Right ventricle myocardium inferior (tissue), 1 donor: ENCODE results near the gene RABL6. TPM values are rescaled to one million over a fixed set of nuclear protein-coding genes. Genes with fewer than 3 reads are reported as not detected.
A peak's percentile ranks its signal among the peaks of the same experiment; 100 is the strongest.
"Not testable (repeated sequence)": the region's sequence is repeated elsewhere in the genome, so short reads cannot be mapped to it uniquely, and the experiment has no call there.

Experiments
- ATAC-seq: fragments of 200-7000 bp; cut with Tn5 transposase; one replicate; pipeline ENCODE4 v1.9.1; 2020; ENCODE audit warnings: mild to moderate bottlenecking, moderate library complexity
- DNase-seq: peaks from one replicate; pipeline ENCODE4 v3.0.0; 2021; ENCODE audit errors: missing footprints
- intact Hi-C: fragments of 100-400 bp; cut with DNase I; formaldehyde crosslinking; loops from one replicate; pipeline ENCODE4 v1.11.0; 2022
- microRNA-seq: library from miRNA; unstranded; fragments of <30 nt; microRNA quantifications from one replicate; pipeline ENCODE4 v1.2.0, GENCODE V29; 2020
- total RNA-seq: library from RNA; stranded (reverse); fragmentation: NEBNext Ultra II Directional; extraction: Animal tissue kit (Norgen Biotek cat#: 25700); gene quantifications from one replicate; pipeline ENCODE4 v1.2.1, GENCODE V29; 2021
- donor health status: DM: no; HTN: yes; CAD: no; lungs with severe emphysema.

RABL6 gene
- total RNA-seq, 1 donor from 2014 or later = 69.5 TPM

DNA sequence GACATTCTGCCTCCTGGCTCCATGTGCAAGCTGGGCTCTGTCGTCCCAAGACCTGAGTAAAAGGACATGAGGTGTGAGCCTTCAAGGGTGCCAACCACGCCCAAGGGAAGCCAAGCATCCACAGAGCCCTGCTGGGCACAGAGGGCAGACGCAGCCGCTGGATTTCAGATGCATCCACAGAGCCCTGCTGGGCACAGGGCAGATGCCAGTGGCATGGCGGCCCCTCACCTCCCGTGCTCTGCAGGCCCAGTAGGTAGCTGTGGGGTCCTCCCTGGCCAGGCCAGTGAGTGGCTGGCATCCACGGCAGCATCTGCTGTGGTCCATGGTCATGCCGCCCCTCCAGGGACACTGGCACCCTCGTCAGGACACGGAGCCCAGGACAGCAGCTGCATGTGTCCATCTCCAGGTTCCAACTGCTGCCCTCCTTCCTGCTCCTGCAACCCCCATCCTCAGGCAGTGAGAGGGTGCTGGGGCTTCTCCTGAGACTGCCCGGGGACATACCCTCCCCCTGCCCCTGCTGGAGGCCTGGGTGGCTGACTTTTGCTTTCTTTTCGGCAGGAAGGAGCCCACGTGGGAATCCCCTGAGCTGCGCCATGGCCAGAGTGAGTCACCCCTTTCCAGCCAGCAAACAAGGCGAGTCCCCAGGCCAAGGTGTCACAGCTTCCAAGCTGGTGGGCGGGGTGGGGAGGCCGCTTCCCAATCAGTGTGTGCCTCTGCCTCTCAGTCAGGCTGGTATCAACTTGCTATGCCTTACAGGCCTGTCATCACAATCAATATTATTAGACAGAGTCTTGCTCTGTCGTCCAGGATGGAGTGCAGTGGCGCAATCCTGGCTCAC is 74.6 kb downstream of the RABL6 start:
- ATAC-seq = no peak
- DNase-seq = no peak
- intact Hi-C loops = no loop called here

DNA sequence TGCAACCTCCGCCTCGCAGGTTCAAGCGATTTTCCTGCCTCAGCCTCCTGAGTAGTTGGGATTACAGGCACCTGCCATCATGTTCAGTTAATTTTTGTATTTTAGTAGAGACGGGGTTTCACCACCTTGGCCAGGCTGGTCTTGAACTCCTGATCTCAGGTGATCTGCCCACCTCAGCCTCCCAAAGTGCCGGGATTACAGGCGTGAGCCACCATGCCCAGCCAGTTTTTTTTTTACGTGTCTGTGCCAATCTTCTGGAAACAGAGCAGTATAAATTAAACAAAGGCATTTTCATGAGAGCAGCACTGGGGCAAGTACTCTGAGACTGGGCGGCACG is 75.2 kb downstream of the RABL6 start:
- ATAC-seq, intact Hi-C loops, DNase-seq: not testable (repeated sequence)

DNA sequence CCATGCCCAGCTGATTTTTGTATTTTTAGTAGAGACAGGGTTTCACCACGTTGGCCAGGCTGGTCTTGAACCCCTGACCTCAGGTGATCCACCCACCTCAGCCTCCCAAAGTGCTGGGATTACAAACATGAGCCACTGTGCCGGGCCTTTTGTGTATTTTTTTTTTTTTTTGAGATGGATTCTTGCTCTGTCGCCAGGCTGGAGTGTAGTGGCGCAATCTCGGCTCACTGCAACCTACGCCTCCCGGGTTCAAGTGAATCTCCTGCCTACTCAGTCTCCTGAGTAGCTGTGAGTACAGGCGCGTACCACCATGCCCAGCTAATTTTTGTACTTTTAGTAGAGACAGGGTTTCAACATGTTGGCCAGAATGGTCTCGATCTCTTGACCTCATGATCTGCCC is 75.9 kb downstream of the RABL6 start:
- ATAC-seq, intact Hi-C loops, DNase-seq: not testable (repeated sequence)

DNA sequence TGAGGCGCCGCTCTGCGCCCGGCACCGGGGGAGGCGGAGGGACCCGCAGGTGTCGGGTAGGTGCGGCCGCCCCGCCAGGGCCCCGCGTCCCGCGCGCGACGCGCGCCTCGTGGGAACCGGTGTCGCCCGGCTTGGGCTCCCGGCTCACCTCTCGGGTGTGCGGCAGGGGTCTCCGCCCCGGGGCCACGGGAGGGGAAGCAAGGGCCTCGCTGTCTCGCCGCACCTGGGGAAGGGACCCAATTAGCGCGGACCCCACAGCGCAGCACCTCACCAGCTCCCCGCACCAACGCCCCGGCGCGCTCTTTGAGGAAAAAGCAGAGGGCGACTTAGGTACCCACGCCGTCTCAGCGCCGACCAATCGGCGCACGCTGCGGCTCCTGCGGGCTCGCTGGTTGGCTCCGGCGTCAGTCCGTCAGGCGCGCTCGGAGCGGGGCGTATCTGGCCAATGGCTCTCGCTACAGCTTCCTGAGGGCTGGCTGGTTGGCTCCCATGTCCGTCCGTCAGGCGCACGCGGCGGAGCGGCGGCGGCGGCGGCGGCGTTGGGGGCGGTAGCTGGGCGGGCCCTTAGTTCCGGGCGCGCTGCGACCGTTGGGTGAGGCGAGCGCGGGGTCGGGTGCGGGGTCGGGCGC is 78.3 kb downstream of the RABL6 start, which contains the start of gene TRAF2:
Gene TRAF2 (plus strand): TSS at position 567 of the 629 bp plus-strand sequence. CDS start 12,225 bp downstream, outside the sequence.
- DNase-seq (peak; percentile 98), ATAC-seq (peak; percentile 99)
- intact Hi-C loops = loop anchor here (5.0 kb wide), 1 partner anchor 56 kb away; the partner anchor contains the start of gene FBXW5

GRCh38 chr9:136886610-136887597 is 79.2 kb downstream of the RABL6 start:
- DNase-seq = no peak
- intact Hi-C loops = loop anchor here (5.0 kb wide), 1 partner anchor 55 kb away; the partner anchor contains the start of gene FBXW5
- peak; percentile 13 for ATAC-seq

- intact Hi-C loops = loop anchor here (5.0 kb wide), 1 partner anchor 54 kb away; the partner anchor contains the start of gene FBXW5
- ATAC-seq = no peak
- no peak for DNase-seq
Observed at GRCh38 chr9:136888454-136888853, 80.7 kb downstream of the RABL6 start.

- DNase-seq (no peak), ATAC-seq (no peak)
- intact Hi-C loops = loop anchor here (5.0 kb wide), 1 partner anchor 52 kb away; the partner anchor contains the start of gene FBXW5
Observed at GRCh38 chr9:136889858-136890257, 82.1 kb downstream of the RABL6 start.

GRCh38 chr9:136890661-136891060 is 82.9 kb downstream of the RABL6 start:
- intact Hi-C loops = no loop called here
- DNase-seq (no peak), ATAC-seq (no peak)

Small RNA genes within 50 kb of the gene (microRNA-seq; reads per million reads assigned to microRNA genes)
- gene MIR4292 = not detected
- not detected for gene MIR4479

Other genes starting within 250 kb of the RABL6 start
- gene EGFL7, start 145.0 kb upstream of the RABL6 start, total RNA-seq = 72.0 TPM
- 57.9 TPM for gene AGPAT2, start 120.5 kb upstream of the RABL6 start, total RNA-seq
- 16.4 TPM for gene DIPK1B, start 95.4 kb upstream of the RABL6 start, total RNA-seq
- 11.3 TPM for gene LCN10, start 65.0 kb upstream of the RABL6 start, total RNA-seq
- gene LCN6, start 59.4 kb upstream of the RABL6 start, total RNA-seq = 22.2 TPM
- gene LCN8, start 49.7 kb upstream of the RABL6 start, total RNA-seq = not detected
- 0.46 TPM for gene LCN15, start 43.4 kb upstream of the RABL6 start, total RNA-seq
- gene TMEM141, start 16.6 kb upstream of the RABL6 start, total RNA-seq = 75.9 TPM
- 1.6 TPM for gene CCDC183, start 11.6 kb upstream of the RABL6 start, total RNA-seq
- gene AJM1, start 34.5 kb downstream of the RABL6 start, total RNA-seq = 8.6 TPM
- 358 TPM for gene PHPT1, start 41.5 kb downstream of the RABL6 start, total RNA-seq
- 12.8 TPM for gene MAMDC4, start 44.4 kb downstream of the RABL6 start, total RNA-seq
- gene EDF1, start 58.4 kb downstream of the RABL6 start, total RNA-seq = 358 TPM
- gene TRAF2, start 78.6 kb downstream of the RABL6 start, total RNA-seq = 12.6 TPM
- 143 TPM for gene FBXW5, start 136.8 kb downstream of the RABL6 start, total RNA-seq
- gene C8G, start 137.3 kb downstream of the RABL6 start, total RNA-seq = 1.3 TPM
- gene LCN12, start 144.3 kb downstream of the RABL6 start, total RNA-seq = 2.9 TPM
- 6,282 TPM for gene PTGDS, start 169.6 kb downstream of the RABL6 start, total RNA-seq
- gene LCNL1, start 175.0 kb downstream of the RABL6 start, total RNA-seq = 8.6 TPM
- 26.9 TPM for gene PAXX, start 184.5 kb downstream of the RABL6 start, total RNA-seq
- 1.1 TPM for gene CLIC3, start 188.6 kb downstream of the RABL6 start, total RNA-seq
- 28.2 TPM for gene ABCA2, start 220.3 kb downstream of the RABL6 start, total RNA-seq
- 0.11 TPM for gene FUT7, start 224.1 kb downstream of the RABL6 start, total RNA-seq
- gene NPDC1, start 238.2 kb downstream of the RABL6 start, total RNA-seq = 69.0 TPM
- gene ENTPD2, start 246.1 kb downstream of the RABL6 start, total RNA-seq = 2.7 TPM